Osteocyte (in vitro differentiated cells): ENCODE data around the gene TGFB2. TPM values are rescaled to one million over a fixed set of nuclear protein-coding genes. Genes with fewer than 3 reads are reported as not detected.
A peak's percentile ranks its signal among the peaks of the same experiment; 100 is the strongest.

ENCODE experiments used
- DNase-seq: peaks from one replicate; pipeline ENCODE4 v3.0.0; 2021; ENCODE audit warnings: mixed read lengths; ENCODE audit not compliant: unreplicated experiment; ENCODE audit errors: extremely low spot score
- H3K27ac Mint-ChIP-seq: one replicate; pipeline ENCODE4 v1.8.0; 2021; ENCODE audit warnings: mild to moderate bottlenecking, mixed read lengths; ENCODE audit not compliant: unreplicated experiment
- H3K27me3 Mint-ChIP-seq: one replicate; pipeline ENCODE4 v1.8.0; 2021; ENCODE audit warnings: mixed read lengths; ENCODE audit not compliant: unreplicated experiment
- H3K36me3 Mint-ChIP-seq: one replicate; pipeline ENCODE4 v1.8.0; 2021; ENCODE audit warnings: mixed read lengths; ENCODE audit not compliant: unreplicated experiment
- H3K4me1 Mint-ChIP-seq: one replicate; pipeline ENCODE4 v1.8.0; 2021; ENCODE audit warnings: mixed read lengths; ENCODE audit not compliant: unreplicated experiment
- H3K4me3 Mint-ChIP-seq: one replicate; pipeline ENCODE4 v1.8.0; 2021; ENCODE audit warnings: mild to moderate bottlenecking, moderate library complexity, mixed read lengths; ENCODE audit not compliant: unreplicated experiment
- H3K9me3 Mint-ChIP-seq: one replicate; pipeline ENCODE4 v1.8.0; 2021; ENCODE audit warnings: mixed read lengths; ENCODE audit not compliant: unreplicated experiment
- CTCF ChIP-seq: fragments of 200-600 bp; sonication (generic); IDR thresholded peaks from 2 replicates; pipeline ENCODE4 v1.5.0; 2021; ENCODE audit warnings: antibody characterized with exemption, mild to moderate bottlenecking, moderate library complexity
- total RNA-seq: library from RNA; stranded (reverse); gene quantifications from 2 replicates; pipeline ENCODE4 v1.2.1, GENCODE V29; 2021

Gene TGFB2
- total RNA-seq, 1 donor from 2014 or later: 184 TPM

GRCh38 chr1:218462116-218462515 is 117.0 kb downstream of the TGFB2 start:
- H3K4me3 Mint-ChIP-seq: no peak overlapping the region
- no peak for DNase-seq
- H3K4me1 Mint-ChIP-seq: peaks cover 68% of the 10 kb centered on the region
- no peaks in the 10 kb centered on the region for H3K9me3 Mint-ChIP-seq
- TF ChIP-seq CTCF: no peak
- H3K27me3 Mint-ChIP-seq: no peaks in the 10 kb centered on the region
- H3K27ac Mint-ChIP-seq: peak overlapping the region; percentile 96
- H3K36me3 Mint-ChIP-seq: no peaks in the 10 kb centered on the region

GRCh38 chr1:218462587-218462986 is 117.5 kb downstream of the TGFB2 start:
- no peak for DNase-seq
- Mint-ChIP-seq H3K27ac (peak overlapping the region; percentile 96), H3K4me3 (no peak overlapping the region), H3K27me3 (no peaks in the 10 kb centered on the region), H3K4me1 (peaks cover 73% of the 10 kb centered on the region), H3K36me3 (no peaks in the 10 kb centered on the region), H3K9me3 (no peaks in the 10 kb centered on the region)
- TF ChIP-seq CTCF: no peak

GRCh38 chr1:218463194-218464156 is 118.3 kb downstream of the TGFB2 start:
- Mint-ChIP-seq H3K27me3 (no peaks in the 10 kb centered on the region), H3K4me3 (peak overlapping the region; percentile 38), H3K4me1 (peaks cover 81% of the 10 kb centered on the region), H3K27ac (peak overlapping the region; percentile 96), H3K36me3 (no peaks in the 10 kb centered on the region), H3K9me3 (no peaks in the 10 kb centered on the region)
- peak; percentile 24 for TF ChIP-seq CTCF
- DNase-seq: no peak

GRCh38 chr1:218464871-218465270 is 119.7 kb downstream of the TGFB2 start:
- Mint-ChIP-seq H3K27ac (peak overlapping the region; percentile 79), H3K4me3 (no peak overlapping the region), H3K9me3 (no peaks in the 10 kb centered on the region), H3K36me3 (no peaks in the 10 kb centered on the region), H3K4me1 (peaks cover 69% of the 10 kb centered on the region), H3K27me3 (no peaks in the 10 kb centered on the region)
- TF ChIP-seq CTCF: no peak
- no peak for DNase-seq

GRCh38 chr1:218466341-218467010 is 121.3 kb downstream of the TGFB2 start:
- Mint-ChIP-seq H3K27me3 (no peaks in the 10 kb centered on the region), H3K4me3 (no peak overlapping the region), H3K36me3 (no peaks in the 10 kb centered on the region), H3K27ac (peak overlapping the region; percentile 27), H3K4me1 (peaks cover 53% of the 10 kb centered on the region), H3K9me3 (no peaks in the 10 kb centered on the region)
- no peak for TF ChIP-seq CTCF
- DNase-seq: no peak
